IMR-90 (cell line): Measurements from ENCODE around the gene TSPAN31. TPM values are rescaled to one million over a fixed set of nuclear protein-coding genes. Genes with fewer than 3 reads are reported as not detected.

ENCODE experiments used
- ATAC-seq: fragments of 200-7000 bp; cut with Tn5 transposase; 2 replicates; pipeline ENCODE4 v1.9.1; 2020; ENCODE audit warnings: low read depth, mild to moderate bottlenecking, moderate library complexity
- BruUV-seq: library from RNA; stranded (reverse); fragments of 400-500 nt; replicated peaks from 2 replicates; lab custom pipeline; 2021; lab: Mats Ljungman, UMichigan
- CTCF ChIA-PET: fragments of 300-600 bp; formaldehyde crosslinking; extraction: SDS; loops from one replicate; lab custom pipeline; 2021; ENCODE audit warnings: antibody characterized with exemption; lab: Yijun Ruan, JAX
- POLR2A ChIA-PET: fragments of 300-600 bp; sonication (Branson Sonifier 250); formaldehyde crosslinking; loops from one replicate; lab custom pipeline; 2022; ENCODE audit warnings: antibody characterized with exemption; ENCODE audit not compliant: unreplicated experiment; lab: Charles Lee
- DNase-seq: peaks from one replicate; pipeline ENCODE4 v3.0.0; 2013
- H2AFZ ChIP-seq: replicated peaks from 2 replicates; pipeline ENCODE3; 2013; ENCODE audit warnings: low read length, mild to moderate bottlenecking; ENCODE audit not compliant: poor library complexity
- H2AK5ac ChIP-seq: 2 replicates; pipeline ENCODE4 v1.6.1; 2013; ENCODE audit warnings: low read depth, low read length, inconsistent platforms
- H2AK9ac ChIP-seq: replicated peaks from 2 replicates; pipeline ENCODE3; 2013; ENCODE audit warnings: mild to moderate bottlenecking, low read depth, low read length, moderate library complexity; ENCODE audit not compliant: poor library complexity
- H2BK120ac ChIP-seq: 2 replicates; pipeline ENCODE4 v1.6.1; 2013; ENCODE audit warnings: low read depth, low read length, inconsistent platforms
- H2BK15ac ChIP-seq: 3 replicates; pipeline ENCODE4 v1.6.1; 2013; ENCODE audit warnings: low read depth, low read length, inconsistent platforms
- H2BK20ac ChIP-seq: 2 replicates; pipeline ENCODE4 v1.6.1; 2013; ENCODE audit warnings: low read depth, mild to moderate bottlenecking, inconsistent platforms, low read length, moderate library complexity
- H2BK5ac ChIP-seq: 2 replicates; pipeline ENCODE4 v1.6.1; 2013; ENCODE audit warnings: mild to moderate bottlenecking, low read depth, low read length, inconsistent platforms; ENCODE audit not compliant: poor library complexity, severe bottlenecking
- H3K14ac ChIP-seq: replicated peaks from 2 replicates; pipeline ENCODE4 v1.6.1; 2013; ENCODE audit warnings: low read depth, low read length, inconsistent platforms
- H3K18ac ChIP-seq: 2 replicates; pipeline ENCODE4 v1.6.1; 2013; ENCODE audit warnings: low read depth, low read length, control low read depth
- H3K23ac ChIP-seq: 2 replicates; pipeline ENCODE4 v1.6.1; 2013; ENCODE audit warnings: low read depth, low read length, inconsistent platforms
- H3K27ac ChIP-seq: 2 replicates; pipeline ENCODE4 v1.5.1; 2013; ENCODE audit warnings: mild to moderate bottlenecking, control low read depth, low read length; ENCODE audit not compliant: insufficient read depth
- H3K27me3 ChIP-seq: 2 replicates; pipeline ENCODE4 v1.6.1; 2013; ENCODE audit warnings: low read length; ENCODE audit not compliant: control insufficient read depth, insufficient read depth
- H3K36me3 ChIP-seq: 2 replicates; pipeline ENCODE4 v1.6.1; 2013; ENCODE audit warnings: low read length, mixed read lengths; ENCODE audit not compliant: control insufficient read depth, insufficient read depth
- H3K4ac ChIP-seq: 2 replicates; pipeline ENCODE4 v1.6.1; 2013; ENCODE audit warnings: low read depth, low read length, inconsistent platforms
- H3K4me1 ChIP-seq: 2 replicates; pipeline ENCODE4 v1.6.1; 2013; ENCODE audit warnings: low read length, mixed read lengths; ENCODE audit not compliant: control insufficient read depth, insufficient read depth
- H3K4me2 ChIP-seq: 2 replicates; pipeline ENCODE4 v1.6.1; 2013; ENCODE audit warnings: low read depth, mild to moderate bottlenecking, control low read depth, low read length, moderate library complexity
- H3K4me3 ChIP-seq: 2 replicates; pipeline ENCODE4 v1.5.1; 2013; ENCODE audit warnings: low read depth, mild to moderate bottlenecking, control low read depth, low read length, moderate library complexity; ENCODE audit not compliant: insufficient read depth
- H3K56ac ChIP-seq: 2 replicates; pipeline ENCODE4 v1.6.1; 2013; ENCODE audit warnings: low read length, inconsistent platforms; ENCODE audit not compliant: insufficient read depth; ENCODE audit errors: extremely low read depth
- H3K79me1 ChIP-seq, 2 experiments: 2 replicates each; pipeline ENCODE4 v1.6.1; 2013; ENCODE audit warnings: low read length in 2 of 2, inconsistent platforms in 1 of 2, low read depth in 1 of 2
- H3K9ac ChIP-seq: 2 replicates; pipeline ENCODE4 v1.6.1; 2013; ENCODE audit warnings: low read depth, low read length, control low read depth
- H3K9me1 ChIP-seq: 2 replicates; pipeline ENCODE4 v1.6.1; 2013; ENCODE audit warnings: low read length, inconsistent platforms; ENCODE audit not compliant: insufficient read depth
- H3K9me3 ChIP-seq: 2 replicates; pipeline ENCODE4 v1.6.1; 2013; ENCODE audit warnings: low read length; ENCODE audit not compliant: control insufficient read depth, insufficient read depth
- H4K20me1 ChIP-seq: 2 replicates; pipeline ENCODE4 v1.6.1; 2013; ENCODE audit warnings: low read length, inconsistent platforms; ENCODE audit not compliant: insufficient read depth
- H4K5ac ChIP-seq: 2 replicates; pipeline ENCODE4 v1.6.1; 2013; ENCODE audit warnings: mild to moderate bottlenecking, low read depth, low read length, control low read depth
- H4K8ac ChIP-seq, 2 experiments: 2 replicates each; pipeline ENCODE4 v1.6.1; 2013; ENCODE audit warnings: low read depth in 2 of 2, low read length in 2 of 2, control low read depth in 1 of 2, inconsistent platforms in 1 of 2
- H4K91ac ChIP-seq: 2 replicates; pipeline ENCODE4 v1.6.1; 2013; ENCODE audit warnings: low read depth, low read length, inconsistent platforms; ENCODE audit not compliant: insufficient read depth
- BHLHE40 ChIP-seq: fragments of 150-350 bp; IDR thresholded peaks from 2 replicates; pipeline ENCODE4 v1.6.1; 2016; ENCODE audit warnings: mild to moderate bottlenecking, low read depth, low read length
- CEBPB ChIP-seq: IDR thresholded peaks from 2 replicates; pipeline ENCODE4 v1.6.1; 2012; ENCODE audit warnings: low read depth, low read length, improper control_type of control experiment
- CHD1 ChIP-seq: IDR thresholded peaks from 2 replicates; pipeline ENCODE4 v1.6.1; 2012; ENCODE audit warnings: low read depth, low read length, improper control_type of control experiment
- FOS ChIP-seq: fragments of 150-350 bp; IDR thresholded peaks from 2 replicates; pipeline ENCODE4 v1.6.1; 2016; ENCODE audit warnings: low read depth, low read length
- MAFK ChIP-seq: IDR thresholded peaks from 2 replicates; pipeline ENCODE4 v1.6.1; 2012; ENCODE audit warnings: low read depth, low read length, improper control_type of control experiment
- MAZ ChIP-seq: IDR thresholded peaks from 2 replicates; pipeline ENCODE4 v1.6.1; 2012; ENCODE audit warnings: low read depth, mild to moderate bottlenecking, low read length, improper control_type of control experiment, moderate library complexity, borderline replicate concordance
- NFE2L2 ChIP-seq: fragments of 150-350 bp; IDR thresholded peaks from 2 replicates; pipeline ENCODE4 v1.6.1; 2016; ENCODE audit warnings: low read depth, mild to moderate bottlenecking, low read length
- RAD21 ChIP-seq: IDR thresholded peaks from 2 replicates; pipeline ENCODE4 v1.6.1; 2012; ENCODE audit warnings: low read length, improper control_type of control experiment
- RCOR1 ChIP-seq: IDR thresholded peaks from 2 replicates; pipeline ENCODE4 v1.6.1; 2012; ENCODE audit warnings: mild to moderate bottlenecking, low read length, improper control_type of control experiment; ENCODE audit not compliant: insufficient replicate concordance
- RFX5 ChIP-seq: IDR thresholded peaks from 2 replicates; pipeline ENCODE4 v1.8.0; 2012; ENCODE audit warnings: low read depth, mild to moderate bottlenecking, low read length, moderate library complexity
- SMC3 ChIP-seq: fragments of 150-350 bp; IDR thresholded peaks from 2 replicates; pipeline ENCODE4 v1.6.1; 2016; ENCODE audit warnings: low read depth, mild to moderate bottlenecking, antibody characterized with exemption, low read length, moderate library complexity
- WGBS, 2 experiments: methylation state at CpG; one replicate each; pipeline versions ENCODE4 v1.1.5 to v1.1.7; 2013; ENCODE audit warnings: missing lambda C conversion rate in 2 of 2; ENCODE audit not compliant: insufficient read length in 1 of 2; ENCODE audit errors: extremely low coverage in 2 of 2; 5-methylcytosine and 5-hydroxymethylcytosine counted together
- dilution Hi-C: fragments of 300-500 bp; cut with HindIII; formaldehyde crosslinking; loops from one replicate; pipeline ENCODE4 v1.14.3; 2018; ENCODE audit warnings: low sequenced_read_pairs; ENCODE audit not compliant: unreplicated experiment
- in situ Hi-C: fragments of 300-500 bp; cut with MboI; formaldehyde crosslinking; loops from 3 replicates; pipeline ENCODE4 v1.14.3; 2019; ENCODE audit warnings: low sequenced_read_pairs, inconsistent platforms, mixed read lengths
- intact Hi-C: fragments of 100-400 bp; cut with micrococcal nuclease; formaldehyde crosslinking; loops from 2 replicates; pipeline ENCODE4 v1.10.0; 2022
- polyA plus RNA-seq, 3 experiments: library from polyadenylated mRNA; depleted of rRNA; stranded (reverse); fragments of >200 nt; gene quantifications; 2 replicates each; pipeline ENCODE4 v1.2.3, GENCODE V29; 2012; ENCODE audit warnings: low replicate concordance in 1 of 3
- total RNA-seq: library from RNA; depleted of rRNA; stranded (reverse); fragments of >200 nt; gene quantifications from 2 replicates; pipeline ENCODE4 v1.2.3, GENCODE V29; 2012
- TF ChIP-seq, protein P1 (sequence below): fragments of 150-350 bp; IDR thresholded peaks from 2 replicates; pipeline ENCODE4 v1.6.1; 2016; ENCODE audit warnings: low read depth, mild to moderate bottlenecking, low read length, moderate library complexity, borderline replicate concordance
- TF ChIP-seq, protein P2 (sequence below): conservative IDR thresholded peaks from 2 replicates; pipeline ENCODE4 v1.5.1; 2012; ENCODE audit warnings: mild to moderate bottlenecking, low read depth, low read length, improper control_type of control experiment

TSPAN31 gene
- total and polyA plus RNA-seq, 2 of the 4 experiments (the other 2 are of a cell fraction), result 12.3 to 71.2 TPM

DNA sequence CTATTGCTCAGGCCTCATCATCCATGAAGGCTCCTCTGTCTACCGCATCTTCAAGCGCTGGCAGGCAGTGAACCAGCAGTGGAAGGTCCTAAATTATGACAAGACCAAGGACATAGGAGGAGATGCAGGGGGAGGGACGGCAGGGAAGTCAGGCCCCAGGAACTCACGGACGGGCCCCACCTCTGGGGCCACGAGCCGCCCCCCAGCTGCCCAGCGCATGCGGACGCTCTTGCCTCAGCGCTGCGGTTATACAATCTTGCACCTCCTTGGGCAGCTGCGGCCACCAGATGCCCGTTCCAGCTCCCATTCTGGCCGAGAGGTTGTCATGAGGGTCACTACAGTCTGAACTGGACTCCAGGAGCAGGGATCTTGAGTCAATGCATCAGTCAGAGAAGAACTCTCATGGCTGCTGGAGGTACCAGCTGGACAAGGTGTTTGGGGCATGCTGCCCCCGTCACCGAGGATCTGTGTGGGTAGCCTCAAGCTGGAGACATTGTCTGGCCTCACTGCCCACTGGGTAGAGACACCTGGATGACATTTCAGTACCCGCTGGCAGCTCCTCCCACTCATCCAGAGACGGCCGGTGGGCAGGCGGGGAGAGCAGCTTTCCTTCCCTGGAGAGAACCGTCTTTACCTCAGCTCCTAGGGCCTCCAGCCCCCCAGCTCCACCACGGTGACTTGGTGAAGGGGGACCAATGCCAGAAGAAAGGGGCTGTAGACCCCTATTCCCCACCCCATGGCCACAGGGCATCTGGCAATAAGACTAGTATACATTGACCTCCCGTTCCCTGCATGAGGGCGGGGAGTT lies 13.9 kb downstream of the TSPAN31 start:
- Histone ChIP-seq H2BK120ac (no peak overlapping the region), H4K20me1 (no peaks in the 10 kb centered on the region; the same call in 1 of the 2 replicates), H4K91ac (no peak overlapping the region), H3K9ac (no peak overlapping the region), H2AK5ac (no peak overlapping the region), H3K56ac (no peak overlapping the region), H2BK5ac (no peak overlapping the region), H3K27me3 (peaks cover 19% of the 10 kb centered on the region), H3K9me1 (peaks cover 4% of the 10 kb centered on the region; the same call in 1 of the 2 replicates), H3K4ac (no peak overlapping the region), H3K36me3 (peaks cover 9% of the 10 kb centered on the region), H3K14ac (no peak overlapping the region), H2BK20ac (no peak overlapping the region), H4K5ac (no peak overlapping the region), H3K27ac (no peak overlapping the region), H2AK9ac (no peak overlapping the region), H3K4me1 (peaks cover 3% of the 10 kb centered on the region; the same call in 1 of the 2 replicates), H3K79me1 (no peaks in the 10 kb centered on the region), H3K9me3 (no peaks in the 10 kb centered on the region), H2AFZ (no peak overlapping the region), H3K23ac (no peak overlapping the region), H3K18ac (no peak overlapping the region), H3K4me2 (no peak overlapping the region), H4K8ac (no peak overlapping the region), H3K4me3 (no peak overlapping the region), H2BK15ac (no peak overlapping the region)
- dilution Hi-C loops, result no loop called here
- in situ Hi-C loops, result no loop called here
- ATAC-seq (no peak), DNase-seq (no peak)
- CTCF ChIA-PET, result no interaction called here
- POLR2A ChIA-PET, result no interaction called here
- intact Hi-C loops, result no loop called here
- 92% methylated on average over 14 of the region's 25 CpGs; no CpG with 5 or more reads in 1 of the 2 experiments for WGBS, 2 experiments
- TF ChIP-seq NFE2L2 (no peak), MAFK (no peak), MAZ (no peak), SMC3 (no peak), BHLHE40 (no peak), RCOR1 (no peak), FOS (no peak), RAD21 (no peak), CHD1 (no peak), RFX5 (no peak), CEBPB (no peak)
- TF ChIP-seq, protein P1, sequence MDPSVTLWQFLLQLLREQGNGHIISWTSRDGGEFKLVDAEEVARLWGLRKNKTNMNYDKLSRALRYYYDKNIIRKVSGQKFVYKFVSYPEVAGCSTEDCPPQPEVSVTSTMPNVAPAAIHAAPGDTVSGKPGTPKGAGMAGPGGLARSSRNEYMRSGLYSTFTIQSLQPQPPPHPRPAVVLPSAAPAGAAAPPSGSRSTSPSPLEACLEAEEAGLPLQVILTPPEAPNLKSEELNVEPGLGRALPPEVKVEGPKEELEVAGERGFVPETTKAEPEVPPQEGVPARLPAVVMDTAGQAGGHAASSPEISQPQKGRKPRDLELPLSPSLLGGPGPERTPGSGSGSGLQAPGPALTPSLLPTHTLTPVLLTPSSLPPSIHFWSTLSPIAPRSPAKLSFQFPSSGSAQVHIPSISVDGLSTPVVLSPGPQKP, result no peak
- TF ChIP-seq, protein P2, sequence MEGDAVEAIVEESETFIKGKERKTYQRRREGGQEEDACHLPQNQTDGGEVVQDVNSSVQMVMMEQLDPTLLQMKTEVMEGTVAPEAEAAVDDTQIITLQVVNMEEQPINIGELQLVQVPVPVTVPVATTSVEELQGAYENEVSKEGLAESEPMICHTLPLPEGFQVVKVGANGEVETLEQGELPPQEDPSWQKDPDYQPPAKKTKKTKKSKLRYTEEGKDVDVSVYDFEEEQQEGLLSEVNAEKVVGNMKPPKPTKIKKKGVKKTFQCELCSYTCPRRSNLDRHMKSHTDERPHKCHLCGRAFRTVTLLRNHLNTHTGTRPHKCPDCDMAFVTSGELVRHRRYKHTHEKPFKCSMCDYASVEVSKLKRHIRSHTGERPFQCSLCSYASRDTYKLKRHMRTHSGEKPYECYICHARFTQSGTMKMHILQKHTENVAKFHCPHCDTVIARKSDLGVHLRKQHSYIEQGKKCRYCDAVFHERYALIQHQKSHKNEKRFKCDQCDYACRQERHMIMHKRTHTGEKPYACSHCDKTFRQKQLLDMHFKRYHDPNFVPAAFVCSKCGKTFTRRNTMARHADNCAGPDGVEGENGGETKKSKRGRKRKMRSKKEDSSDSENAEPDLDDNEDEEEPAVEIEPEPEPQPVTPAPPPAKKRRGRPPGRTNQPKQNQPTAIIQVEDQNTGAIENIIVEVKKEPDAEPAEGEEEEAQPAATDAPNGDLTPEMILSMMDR, result no peak
- BruUV-seq, result no TSS peak
